OCI-LY7 (cell line): ENCODE measurements around the gene GPN1.

Experiments used
- CTCF ChIP-seq: fragments of 200-600 bp; sonication (generic); conservative IDR thresholded peaks from 2 replicates; pipeline ENCODE4 v1.5.1; 2014; ENCODE audit warnings: mild to moderate bottlenecking, antibody characterized with exemption, low read length, moderate library complexity, mixed read lengths
- EZH2phosphoT487 ChIP-seq: fragments of 200-600 bp; sonication (generic); IDR thresholded peaks from 2 replicates; pipeline ENCODE4 v1.6.1; 2018; ENCODE audit warnings: low read depth, borderline replicate concordance, mild to moderate bottlenecking, mixed run types, antibody characterized with exemption, low read length, moderate library complexity, mixed read lengths

- TF ChIP-seq CTCF: no peak
- no peak for TF ChIP-seq EZH2phosphoT487
Measured at GRCh38 chr2:27591745-27592144, 37.1 kb upstream of the GPN1 start.
